ENCODE measurements around the gene ZNF804A. TPM values are rescaled to one million over a fixed set of nuclear protein-coding genes. Genes with fewer than 3 reads are reported as not detected.

ZNF804A gene
- total RNA-seq, 1 donor from 2014 or later: 0.32 TPM

- FAIRE-seq: no peak
- H3K4me1 Mint-ChIP-seq (ENCODE audit: low read depth, unreplicated experiment): no peaks in the 10 kb centered on the region
- no peaks in the 10 kb centered on the region for H3K36me3 Mint-ChIP-seq (ENCODE audit: low read depth, unreplicated experiment)
- Histone ChIP-seq H3K4me2 (ENCODE audit: low read length) (no peak overlapping the region), H3K9ac (ENCODE audit: low read length) (no peak overlapping the region), H3K4me1 (ENCODE audit: insufficient read depth, low read length) (no peaks in the 10 kb centered on the region), H3K4me3 (ENCODE audit: insufficient read depth, low read depth, low read length) (no peak overlapping the region), H3K27ac (ENCODE audit: low read depth, low read length) (no peak overlapping the region), H3K27me3 (ENCODE audit: insufficient read depth, low read length) (no peaks in the 10 kb centered on the region), H4K20me1 (ENCODE audit: insufficient read depth, low read length) (no peaks in the 10 kb centered on the region), H3K9me3 (ENCODE audit: insufficient read depth, low read depth, low read length) (no peaks in the 10 kb centered on the region), H3K79me2 (ENCODE audit: insufficient read depth, low read length) (no peaks in the 10 kb centered on the region), H2AFZ (ENCODE audit: low read depth, low read length) (no peak overlapping the region), H3K36me3 (ENCODE audit: insufficient read depth, low read length) (no peaks in the 10 kb centered on the region)
- no peaks in the 10 kb centered on the region for H3K9me3 Mint-ChIP-seq (ENCODE audit: unreplicated experiment)
- no peak overlapping the region for H3K4me3 Mint-ChIP-seq (ENCODE audit: unreplicated experiment)
- peak; percentile 12 for DNase-seq (ENCODE audit: low read depth)
- TF ChIP-seq EZH2 (IDR thresholded peaks at IDR 0.05; ENCODE audit: insufficient read depth, low read length) (no peak), CTCF (IDR thresholded peaks at IDR 0.05; ENCODE audit: insufficient read depth, low read depth, low read length) (no peak)
- no peak overlapping the region for H3K27ac Mint-ChIP-seq (ENCODE audit: unreplicated experiment)
- no peaks in the 10 kb centered on the region for H3K27me3 Mint-ChIP-seq (ENCODE audit: low read depth, unreplicated experiment)
These were observed 171.4 kb downstream of the ZNF804A start for GRCh38 chr2:184769686-184770085.

- H3K27me3 Mint-ChIP-seq (ENCODE audit: low read depth, unreplicated experiment): no peaks in the 10 kb centered on the region
- FAIRE-seq: no peak
- no peak overlapping the region for H3K27ac Mint-ChIP-seq (ENCODE audit: unreplicated experiment)
- Histone ChIP-seq H3K9ac (ENCODE audit: low read length) (no peak overlapping the region), H3K4me3 (ENCODE audit: insufficient read depth, low read depth, low read length) (no peak overlapping the region), H3K9me3 (ENCODE audit: insufficient read depth, low read depth, low read length) (no peaks in the 10 kb centered on the region), H4K20me1 (ENCODE audit: insufficient read depth, low read length) (no peaks in the 10 kb centered on the region), H3K79me2 (ENCODE audit: insufficient read depth, low read length) (no peaks in the 10 kb centered on the region), H2AFZ (ENCODE audit: low read depth, low read length) (no peak overlapping the region), H3K27me3 (ENCODE audit: insufficient read depth, low read length) (no peaks in the 10 kb centered on the region), H3K27ac (ENCODE audit: low read depth, low read length) (no peak overlapping the region), H3K4me2 (ENCODE audit: low read length) (no peak overlapping the region), H3K4me1 (ENCODE audit: insufficient read depth, low read length) (no peaks in the 10 kb centered on the region), H3K36me3 (ENCODE audit: insufficient read depth, low read length) (no peaks in the 10 kb centered on the region)
- H3K36me3 Mint-ChIP-seq (ENCODE audit: low read depth, unreplicated experiment): no peaks in the 10 kb centered on the region
- no peaks in the 10 kb centered on the region for H3K9me3 Mint-ChIP-seq (ENCODE audit: unreplicated experiment)
- no peak for DNase-seq (ENCODE audit: low read depth)
- no peak for TF ChIP-seq EZH2 (IDR thresholded peaks at IDR 0.05; ENCODE audit: insufficient read depth, low read length)
- TF ChIP-seq CTCF (IDR thresholded peaks at IDR 0.05; ENCODE audit: insufficient read depth, low read depth, low read length): no peak
- no peak overlapping the region for H3K4me3 Mint-ChIP-seq (ENCODE audit: unreplicated experiment)
- no peaks in the 10 kb centered on the region for H3K4me1 Mint-ChIP-seq (ENCODE audit: low read depth, unreplicated experiment)
These were observed 181.4 kb downstream of the ZNF804A start for GRCh38 chr2:184779777-184780176.

- no peak overlapping the region for H2AFZ ChIP-seq (ENCODE audit: low read depth, low read length)
- no peak overlapping the region for H3K4me2 ChIP-seq (ENCODE audit: low read length)
- Mint-ChIP-seq H3K27me3 (ENCODE audit: low read depth, unreplicated experiment) (no peaks in the 10 kb centered on the region), H3K4me1 (ENCODE audit: low read depth, unreplicated experiment) (no peaks in the 10 kb centered on the region), H3K27ac (ENCODE audit: unreplicated experiment) (no peak overlapping the region), H3K9me3 (ENCODE audit: unreplicated experiment) (no peaks in the 10 kb centered on the region), H3K4me3 (ENCODE audit: unreplicated experiment) (no peak overlapping the region), H3K36me3 (ENCODE audit: low read depth, unreplicated experiment) (no peaks in the 10 kb centered on the region)
- no peak for FAIRE-seq
- no peaks in the 10 kb centered on the region for H3K27me3 ChIP-seq (ENCODE audit: insufficient read depth, low read length)
- no peaks in the 10 kb centered on the region for H3K9me3 ChIP-seq (ENCODE audit: insufficient read depth, low read depth, low read length)
- TF ChIP-seq CTCF (IDR thresholded peaks at IDR 0.05; ENCODE audit: insufficient read depth, low read depth, low read length) (no peak), EZH2 (IDR thresholded peaks at IDR 0.05; ENCODE audit: insufficient read depth, low read length) (no peak)
- no peaks in the 10 kb centered on the region for H3K36me3 ChIP-seq (ENCODE audit: insufficient read depth, low read length)
- H3K4me3 ChIP-seq (ENCODE audit: insufficient read depth, low read depth, low read length): no peak overlapping the region
- no peak overlapping the region for H3K27ac ChIP-seq (ENCODE audit: low read depth, low read length)
- H4K20me1 ChIP-seq (ENCODE audit: insufficient read depth, low read length): no peaks in the 10 kb centered on the region
- no peak for DNase-seq (ENCODE audit: low read depth)
- H3K79me2 ChIP-seq (ENCODE audit: insufficient read depth, low read length): no peaks in the 10 kb centered on the region
- H3K9ac ChIP-seq (ENCODE audit: low read length): no peak overlapping the region
- no peaks in the 10 kb centered on the region for H3K4me1 ChIP-seq (ENCODE audit: insufficient read depth, low read length)
These were observed 182.1 kb downstream of the ZNF804A start for GRCh38 chr2:184780384-184780783.

All from astrocyte (in vitro differentiated cells and primary cell).